Thyroid gland (tissue), 4 donors: Measurements from ENCODE around the gene PCDHGA1. TPM values are rescaled to one million over a fixed set of nuclear protein-coding genes. Genes with fewer than 3 reads are reported as not detected.

ENCODE experiments used
- DNase-seq, 2 donors: peaks; one replicate each; pipeline ENCODE4 v3.0.0-alpha.2; 2019
- H3K27ac ChIP-seq, 3 donors: fragments of 200-600 bp; sonication (generic); 1 replicate in 2 of 3; 2 replicates in 1 of 3; pipeline ENCODE4 v1.5.1; 2016 to 2019; ENCODE audit warnings: mild to moderate bottlenecking in 1 of 3, moderate library complexity in 1 of 3
- H3K27me3 ChIP-seq: fragments of 200-600 bp; sonication (generic); one replicate; pipeline ENCODE4 v1.5.1; 2019
- H3K36me3 ChIP-seq, 2 donors: fragments of 200-600 bp; sonication (generic); one replicate each; pipeline ENCODE4 v1.5.1; 2016 to 2019
- H3K4me1 ChIP-seq, 2 donors: fragments of 200-600 bp; sonication (generic); one replicate each; pipeline ENCODE4 v1.5.1; 2017 to 2019
- H3K4me3 ChIP-seq, 3 donors: fragments of 200-600 bp; sonication (generic); replicated peaks in 1 of 3; 1 replicate in 2 of 3; 2 replicates in 1 of 3; pipeline ENCODE4 v1.5.1; 2016; ENCODE audit warnings: mild to moderate bottlenecking in 1 of 3
- H3K9me3 ChIP-seq: fragments of 200-600 bp; sonication (generic); one replicate; pipeline ENCODE4 v1.5.1; 2017
- POLR2A ChIP-seq, 2 donors: fragments of 450-650 bp; IDR thresholded peaks; one replicate each; pipeline ENCODE4 v1.6.1; 2017; ENCODE audit warnings: antibody characterized with exemption in 2 of 2, mild to moderate bottlenecking in 2 of 2, moderate library complexity in 1 of 2
- WGBS, 2 donors: methylation state at CpG; one replicate each; pipeline ENCODE4 v1.1.5; 2017; 5-methylcytosine and 5-hydroxymethylcytosine counted together
- intact Hi-C: fragments of 100-400 bp; cut with DNase I; formaldehyde crosslinking; loops from one replicate; pipeline ENCODE4 v1.15.1; 2023
- total RNA-seq, 4 donors: library from RNA; depleted of rRNA; stranded (reverse); fragments of >200 nt; gene quantifications; one replicate each; pipeline ENCODE4 v1.2.3, GENCODE V29; 2016
- TF ChIP-seq, protein P1 (sequence below), 6 experiments: fragments of 200-600 bp in 3 of 6; fragments of 450-650 bp in 3 of 6; sonication (generic) in 3 of 6; IDR thresholded peaks; one replicate each; pipeline ENCODE4 v1.5.1; 2016 to 2019; ENCODE audit warnings: antibody characterized with exemption in 6 of 6, mild to moderate bottlenecking in 2 of 6, inconsistent platforms in 1 of 6, moderate library complexity in 1 of 6

The PCDHGA1 gene
- total RNA-seq, 4 donors from 2014 or later, result 0.40 to 1.3 (median 0.87) TPM

GRCh38 chr5:141484641-141485311 is 154.5 kb downstream of the PCDHGA1 start, which contains the start of gene PCDHGC4:
TSS of gene PCDHGC4 (plus strand) at chr5:141485030. CDS start at chr5:141485174, 144 bp downstream.
- peak within 1 kb of the TSS in 1 of 3 donors; percentile 18 for H3K4me3 ChIP-seq
- H3K27ac ChIP-seq, result no peak within 1 kb of the TSS
- DNase-seq, result no peak
- peaks cover 7 to 34% of the 10 kb centered on the region in 2 donors for H3K4me1 ChIP-seq
- WGBS, 2 donors, result 5 to 7% methylated on average over 32 to 33 of the region's 39 CpGs
- no peaks in the 10 kb centered on the region for H3K9me3 ChIP-seq
- intact Hi-C loops, result no loop called here
- TF ChIP-seq, protein P1, sequence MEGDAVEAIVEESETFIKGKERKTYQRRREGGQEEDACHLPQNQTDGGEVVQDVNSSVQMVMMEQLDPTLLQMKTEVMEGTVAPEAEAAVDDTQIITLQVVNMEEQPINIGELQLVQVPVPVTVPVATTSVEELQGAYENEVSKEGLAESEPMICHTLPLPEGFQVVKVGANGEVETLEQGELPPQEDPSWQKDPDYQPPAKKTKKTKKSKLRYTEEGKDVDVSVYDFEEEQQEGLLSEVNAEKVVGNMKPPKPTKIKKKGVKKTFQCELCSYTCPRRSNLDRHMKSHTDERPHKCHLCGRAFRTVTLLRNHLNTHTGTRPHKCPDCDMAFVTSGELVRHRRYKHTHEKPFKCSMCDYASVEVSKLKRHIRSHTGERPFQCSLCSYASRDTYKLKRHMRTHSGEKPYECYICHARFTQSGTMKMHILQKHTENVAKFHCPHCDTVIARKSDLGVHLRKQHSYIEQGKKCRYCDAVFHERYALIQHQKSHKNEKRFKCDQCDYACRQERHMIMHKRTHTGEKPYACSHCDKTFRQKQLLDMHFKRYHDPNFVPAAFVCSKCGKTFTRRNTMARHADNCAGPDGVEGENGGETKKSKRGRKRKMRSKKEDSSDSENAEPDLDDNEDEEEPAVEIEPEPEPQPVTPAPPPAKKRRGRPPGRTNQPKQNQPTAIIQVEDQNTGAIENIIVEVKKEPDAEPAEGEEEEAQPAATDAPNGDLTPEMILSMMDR (IDR thresholded peaks at IDR 0.05), result no peak
- TF ChIP-seq POLR2A (IDR thresholded peaks at IDR 0.05), result no peak
- no peaks in the 10 kb centered on the region for H3K36me3 ChIP-seq
- H3K27me3 ChIP-seq, result no peaks in the 10 kb centered on the region

DNA sequence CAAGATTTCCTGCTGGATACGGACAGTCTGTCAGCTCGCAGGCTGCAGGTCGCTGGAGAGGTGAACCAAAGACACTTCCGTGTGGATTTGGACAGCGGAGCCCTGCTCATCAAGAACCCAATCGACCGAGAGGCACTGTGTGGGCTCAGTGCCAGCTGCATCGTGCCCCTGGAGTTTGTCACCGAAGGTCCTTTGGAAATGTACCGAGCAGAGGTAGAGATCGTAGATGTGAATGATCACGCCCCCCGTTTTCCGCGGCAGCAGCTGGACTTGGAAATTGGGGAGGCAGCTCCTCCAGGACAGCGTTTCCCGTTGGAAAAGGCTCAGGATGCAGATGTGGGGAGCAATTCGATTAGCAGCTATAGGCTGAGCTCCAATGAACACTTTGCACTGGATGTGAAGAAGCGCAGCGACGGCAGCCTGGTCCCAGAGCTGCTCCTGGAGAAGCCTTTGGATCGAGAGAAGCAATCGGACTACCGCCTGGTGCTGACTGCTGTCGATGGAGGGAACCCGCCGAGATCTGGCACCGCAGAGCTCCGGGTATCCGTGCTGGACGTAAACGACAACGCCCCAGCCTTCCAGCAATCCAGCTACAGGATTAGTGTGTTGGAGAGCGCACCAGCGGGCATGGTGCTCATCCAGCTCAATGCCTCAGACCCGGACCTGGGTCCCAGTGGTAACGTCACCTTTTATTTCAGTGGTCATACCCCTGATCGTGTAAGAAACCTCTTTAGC is 155.2 kb downstream of the PCDHGA1 start:
- intact Hi-C loops, result no loop called here
- Histone ChIP-seq H3K36me3 (no peaks in the 10 kb centered on the region), H3K27me3 (no peaks in the 10 kb centered on the region), H3K27ac (no peak overlapping the region), H3K9me3 (no peaks in the 10 kb centered on the region), H3K4me3 (peak overlapping the region in 1 of 3 donors; percentile 18), H3K4me1 (peaks cover 7 to 31% of the 10 kb centered on the region in 2 donors)
- DNase-seq, result peak; percentile 72 to 76
- TF ChIP-seq POLR2A (IDR thresholded peaks at IDR 0.05), result no peak
- TF ChIP-seq, protein P1 (IDR thresholded peaks at IDR 0.05), result no peak
- WGBS, 2 donors, result 47 to 49% methylated on average over 27 to 37 of the region's 38 CpGs

DNA sequence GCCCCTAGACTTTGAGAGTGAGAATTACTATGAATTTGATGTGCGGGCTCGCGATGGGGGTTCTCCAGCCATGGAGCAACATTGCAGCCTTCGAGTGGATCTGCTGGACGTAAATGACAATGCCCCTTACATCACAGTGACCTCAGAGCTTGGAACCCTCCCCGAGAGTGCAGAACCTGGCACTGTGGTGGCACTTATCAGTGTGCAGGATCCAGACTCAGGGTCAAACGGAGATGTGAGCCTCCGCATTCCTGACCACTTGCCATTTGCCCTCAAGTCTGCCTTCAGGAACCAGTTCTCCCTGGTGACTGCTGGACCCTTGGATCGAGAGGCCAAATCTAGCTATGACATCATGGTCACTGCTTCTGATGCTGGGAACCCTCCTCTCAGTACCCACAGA is 155.8 kb downstream of the PCDHGA1 start:
- Histone ChIP-seq H3K27me3 (no peaks in the 10 kb centered on the region), H3K9me3 (no peaks in the 10 kb centered on the region), H3K27ac (no peak overlapping the region), H3K4me1 (peaks cover 11 to 32% of the 10 kb centered on the region in 2 donors), H3K4me3 (no peak overlapping the region), H3K36me3 (no peaks in the 10 kb centered on the region)
- intact Hi-C loops, result no loop called here
- DNase-seq, result no peak
- TF ChIP-seq POLR2A (IDR thresholded peaks at IDR 0.05), result no peak
- TF ChIP-seq, protein P1 (IDR thresholded peaks at IDR 0.05), result no peak
- WGBS, 2 donors, result 93 to 96% methylated on average over 6 to 7 of the region's 9 CpGs

DNA sequence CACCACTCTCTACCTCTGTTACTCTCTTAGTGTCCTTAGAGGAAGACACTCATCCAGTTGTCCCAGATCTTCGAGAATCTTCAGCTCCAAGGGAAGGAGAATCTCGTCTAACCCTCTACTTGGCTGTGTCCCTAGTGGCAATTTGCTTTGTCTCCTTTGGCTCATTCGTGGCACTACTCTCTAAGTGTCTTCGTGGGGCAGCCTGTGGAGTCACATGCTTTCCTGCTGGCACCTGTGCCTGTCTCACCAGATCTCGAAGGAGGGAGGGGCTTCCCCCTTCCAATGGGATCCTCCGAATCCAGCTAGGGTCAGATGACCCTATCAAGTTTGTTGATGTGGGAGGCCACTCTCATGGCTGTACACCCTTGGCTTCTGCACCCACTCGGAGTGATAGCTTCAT is 156.8 kb downstream of the PCDHGA1 start:
- intact Hi-C loops, result no loop called here
- Histone ChIP-seq H3K9me3 (no peaks in the 10 kb centered on the region), H3K36me3 (no peaks in the 10 kb centered on the region), H3K27ac (no peak overlapping the region), H3K4me3 (no peak overlapping the region), H3K4me1 (peaks cover 19 to 42% of the 10 kb centered on the region in 2 donors), H3K27me3 (no peaks in the 10 kb centered on the region)
- no peak for TF ChIP-seq POLR2A (IDR thresholded peaks at IDR 0.05)
- TF ChIP-seq, protein P1 (IDR thresholded peaks at IDR 0.05), result no peak
- WGBS, 2 donors, result 77 to 93% methylated on average over 5 to 7 of the region's 7 CpGs
- no peak for DNase-seq
